ENCODE measurements around the gene PAXIP1.

Gene PAXIP1

DNA sequence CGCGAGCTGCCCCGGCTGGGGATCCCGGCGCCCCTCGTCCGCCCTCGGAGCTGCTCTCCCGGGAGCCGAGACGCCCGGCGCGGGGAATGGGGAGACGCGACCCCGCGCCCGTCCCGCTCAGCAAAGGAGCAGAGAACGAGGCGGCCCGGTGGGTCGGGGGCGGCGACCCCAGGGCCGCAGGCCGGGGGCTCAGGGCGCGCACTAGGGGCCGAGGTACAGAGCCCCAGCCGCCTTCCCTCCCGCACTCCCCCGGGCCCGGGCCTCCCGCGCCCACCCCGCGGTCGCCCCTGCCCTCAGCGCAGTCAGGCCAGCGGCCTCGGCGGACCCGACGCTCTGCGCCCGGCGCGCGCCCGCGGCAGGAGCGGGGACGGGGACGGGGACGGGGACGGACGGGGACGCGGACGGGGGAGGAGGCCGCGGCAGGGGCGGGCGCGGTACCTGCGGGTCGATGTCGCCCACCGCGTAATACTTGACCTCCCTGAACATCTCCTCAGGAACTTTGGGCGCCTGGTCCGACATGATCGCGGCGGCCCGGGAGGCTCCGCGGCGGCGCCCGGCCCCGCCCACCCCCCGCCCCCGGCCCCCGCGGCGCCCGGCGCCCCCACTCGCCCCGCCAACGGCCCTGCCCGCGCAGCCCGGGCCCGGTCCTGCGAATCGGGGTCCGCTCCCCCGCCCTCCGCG, 373 bp downstream of the PAXIP1 start:
- peaks cover 9% of the 10 kb centered on the region for H3K4me1 Mint-ChIP-seq
- peak; percentile 44 to 48 for DNase-seq
- no peak overlapping the region for H3K27ac Mint-ChIP-seq
- no peak overlapping the region for H3K4me3 Mint-ChIP-seq
- H3K27me3 Mint-ChIP-seq: no peaks in the 10 kb centered on the region
- ATAC-seq: peak; percentile 66
- no peaks in the 10 kb centered on the region for H3K9me3 Mint-ChIP-seq

DNA sequence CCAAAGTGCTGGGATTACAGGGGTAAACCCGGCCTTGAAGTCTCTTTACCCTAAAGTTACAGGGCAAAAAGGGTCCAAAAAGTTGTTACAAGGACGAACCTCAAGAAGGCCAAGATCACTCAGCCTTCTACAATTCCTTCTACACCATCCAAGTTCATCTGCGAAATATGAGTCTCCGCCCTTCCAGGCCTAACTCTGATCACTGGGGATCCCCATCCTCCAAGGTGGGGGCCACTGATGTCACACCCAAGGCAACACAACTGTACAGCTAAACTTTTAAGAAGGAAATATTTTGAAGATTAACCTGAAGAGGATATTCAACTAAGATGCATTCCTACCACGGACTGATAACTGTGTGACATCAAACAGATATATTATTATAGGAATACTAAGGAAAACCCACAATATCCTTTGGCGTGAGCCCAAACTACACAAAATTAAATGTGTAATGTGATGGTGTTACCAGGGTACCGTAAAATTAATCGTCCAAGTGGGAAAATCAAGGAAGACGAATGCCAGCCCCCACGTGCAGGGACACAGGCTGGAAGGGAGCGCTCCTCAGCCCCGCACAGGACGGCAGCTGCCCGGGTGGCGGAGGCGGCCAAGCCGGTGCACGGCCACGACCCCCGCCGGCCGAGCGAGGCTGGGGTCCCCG, 1.0 kb downstream of the PAXIP1 start:
- peak in 1 of 2 donors; percentile 28 for DNase-seq
- peak; percentile 22 for ATAC-seq
- Mint-ChIP-seq H3K9me3 (no peaks in the 10 kb centered on the region), H3K4me1 (peaks cover 9% of the 10 kb centered on the region), H3K27ac (peak overlapping the region; percentile 91 to 94), H3K27me3 (no peaks in the 10 kb centered on the region), H3K4me3 (peak overlapping the region in 1 of 2 donors; percentile 84)

GRCh38 chr7:155000795-155001194, 2.1 kb downstream of the PAXIP1 start:
- DNase-seq: no peak
- no peaks in the 10 kb centered on the region for H3K9me3 Mint-ChIP-seq
- H3K27ac Mint-ChIP-seq: no peak overlapping the region
- H3K27me3 Mint-ChIP-seq: no peaks in the 10 kb centered on the region
- peaks cover 9% of the 10 kb centered on the region for H3K4me1 Mint-ChIP-seq
- no peak overlapping the region for H3K4me3 Mint-ChIP-seq
- ATAC-seq: no peak

- H3K4me1 Mint-ChIP-seq: no peaks in the 10 kb centered on the region
- ATAC-seq (no peak), DNase-seq (no peak)
- no peak overlapping the region for H3K4me3 Mint-ChIP-seq
- H3K9me3 Mint-ChIP-seq: no peaks in the 10 kb centered on the region
- no peak overlapping the region for H3K27ac Mint-ChIP-seq
- H3K27me3 Mint-ChIP-seq: no peaks in the 10 kb centered on the region
Observed at GRCh38 chr7:154998481-154998880, 4.4 kb downstream of the PAXIP1 start.

DNA sequence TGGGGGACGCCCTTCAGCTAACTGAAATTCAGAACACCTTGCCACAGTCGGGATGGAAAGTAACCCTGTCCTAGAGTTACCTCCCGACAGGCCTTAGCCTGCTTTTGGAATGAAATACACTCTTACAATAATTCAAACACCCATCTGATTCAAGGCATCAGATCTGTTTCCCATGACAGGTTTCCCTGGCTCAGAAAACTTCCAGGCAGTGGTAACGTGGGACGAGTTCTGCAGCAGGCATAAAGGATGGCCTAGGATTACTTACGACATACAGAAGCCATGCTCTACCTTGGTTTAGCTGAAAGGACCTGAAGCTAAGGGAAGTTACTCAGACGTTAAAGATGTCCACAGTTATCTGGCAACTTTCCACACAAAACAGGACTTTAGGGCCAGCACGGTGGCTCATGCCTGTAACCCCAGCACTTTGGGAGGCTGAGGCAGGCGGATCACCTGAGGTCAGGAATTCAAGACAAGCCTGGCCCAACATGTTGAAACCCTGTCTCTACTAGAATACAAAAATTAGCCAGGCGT, 5.0 kb downstream of the PAXIP1 start:
- Mint-ChIP-seq H3K4me3 (no peak overlapping the region), H3K9me3 (no peaks in the 10 kb centered on the region), H3K27me3 (no peaks in the 10 kb centered on the region), H3K4me1 (no peaks in the 10 kb centered on the region), H3K27ac (no peak overlapping the region)
- no peak for DNase-seq
- no peak for ATAC-seq

GRCh38 chr7:154996756-154997155, 6.2 kb downstream of the PAXIP1 start:
- Mint-ChIP-seq H3K27ac (no peak overlapping the region), H3K4me1 (no peaks in the 10 kb centered on the region), H3K9me3 (no peaks in the 10 kb centered on the region), H3K4me3 (no peak overlapping the region), H3K27me3 (no peaks in the 10 kb centered on the region)
- no peak for DNase-seq
- no peak for ATAC-seq

GRCh38 chr7:154996101-154996500, 6.8 kb downstream of the PAXIP1 start:
- Mint-ChIP-seq H3K9me3 (no peaks in the 10 kb centered on the region), H3K4me3 (no peak overlapping the region), H3K27me3 (no peaks in the 10 kb centered on the region), H3K27ac (no peak overlapping the region), H3K4me1 (no peaks in the 10 kb centered on the region)
- ATAC-seq (no peak), DNase-seq (no peak)

- Mint-ChIP-seq H3K4me3 (no peak overlapping the region), H3K27me3 (no peaks in the 10 kb centered on the region), H3K27ac (no peak overlapping the region), H3K9me3 (no peaks in the 10 kb centered on the region), H3K4me1 (no peaks in the 10 kb centered on the region)
- DNase-seq: no peak
- ATAC-seq: no peak
Observed at GRCh38 chr7:154994996-154995395, 7.9 kb downstream of the PAXIP1 start.

DNA sequence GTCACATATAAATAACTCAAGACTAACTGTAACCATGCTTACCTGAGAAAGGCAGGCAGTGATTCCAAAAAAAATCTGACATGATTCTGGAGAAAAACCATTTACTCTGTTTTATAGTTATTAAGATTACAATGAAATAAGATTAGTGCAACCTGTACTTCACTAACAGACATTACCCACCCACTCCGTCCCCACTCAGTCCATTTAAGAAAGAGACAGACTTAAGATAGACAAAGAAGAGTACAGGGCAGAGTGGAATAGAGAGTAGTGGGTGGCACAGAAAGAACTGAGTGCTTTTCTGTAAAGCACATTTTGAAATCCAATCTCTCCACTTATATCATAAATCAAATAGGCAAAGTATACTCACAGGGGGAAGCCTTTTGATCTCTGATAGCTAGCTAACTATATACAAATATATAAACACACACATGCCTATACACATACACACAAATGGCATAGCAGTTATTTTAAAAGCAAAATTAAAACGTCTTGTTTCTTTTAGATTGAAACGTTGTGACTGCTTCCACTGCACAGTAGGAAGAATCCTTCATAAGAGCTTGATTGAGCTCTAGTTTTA, 11.9 kb downstream of the PAXIP1 start:
- no peak overlapping the region for H3K4me3 Mint-ChIP-seq
- no peaks in the 10 kb centered on the region for H3K27me3 Mint-ChIP-seq
- H3K9me3 Mint-ChIP-seq: no peaks in the 10 kb centered on the region
- no peak for DNase-seq
- no peak overlapping the region for H3K27ac Mint-ChIP-seq
- no peaks in the 10 kb centered on the region for H3K4me1 Mint-ChIP-seq
- ATAC-seq: no peak

GRCh38 chr7:154987571-154987970, 15.4 kb downstream of the PAXIP1 start:
- Mint-ChIP-seq H3K27me3 (no peaks in the 10 kb centered on the region), H3K4me3 (no peak overlapping the region), H3K27ac (no peak overlapping the region), H3K9me3 (no peaks in the 10 kb centered on the region), H3K4me1 (no peaks in the 10 kb centered on the region)
- DNase-seq (no peak), ATAC-seq (no peak)

DNA sequence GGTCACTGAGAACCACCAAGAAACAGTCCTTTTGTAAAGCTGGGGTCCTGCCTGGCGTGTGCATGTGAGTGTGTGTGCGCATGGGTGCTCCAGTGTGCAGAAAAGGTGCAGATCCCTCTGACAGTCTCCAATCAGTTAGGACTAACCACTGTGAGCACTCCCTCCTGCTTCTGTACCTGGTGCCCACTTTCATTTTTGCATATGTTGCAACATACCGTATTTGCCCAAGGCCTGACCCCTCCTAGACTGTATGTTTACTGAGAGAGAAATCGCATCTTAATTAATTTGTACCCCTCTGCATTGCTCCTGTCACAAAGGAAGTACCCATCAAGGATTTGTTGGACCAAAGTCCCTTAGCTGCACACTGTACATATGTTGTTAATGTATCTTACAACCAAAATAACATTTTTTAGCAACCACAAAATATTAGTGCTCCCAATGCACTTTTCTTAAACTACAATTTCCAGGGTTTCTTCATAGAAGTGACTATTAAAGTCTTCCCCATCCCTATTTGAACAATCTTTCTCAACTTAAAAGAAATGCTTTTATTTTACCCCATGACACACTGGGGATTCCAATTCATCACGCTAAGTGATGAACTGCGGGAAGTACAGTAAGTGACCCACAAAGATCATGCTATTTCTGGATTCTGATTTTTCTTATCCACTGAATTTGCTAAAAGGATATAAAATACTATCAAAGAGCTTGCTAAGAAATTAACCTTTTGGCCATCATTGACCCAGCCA, 16.6 kb downstream of the PAXIP1 start:
- no peaks in the 10 kb centered on the region for H3K4me1 Mint-ChIP-seq

GRCh38 chr7:154985230-154985629, 17.7 kb downstream of the PAXIP1 start:
- DNase-seq: no peak
- Mint-ChIP-seq H3K4me3 (no peak overlapping the region), H3K9me3 (no peaks in the 10 kb centered on the region), H3K27ac (peak overlapping the region in 1 of 2 donors; percentile 83), H3K4me1 (no peaks in the 10 kb centered on the region), H3K27me3 (no peaks in the 10 kb centered on the region)
- no peak for ATAC-seq

More for the DNA sequence above, 16.6 kb downstream of the PAXIP1 start:
- DNase-seq (no peak), ATAC-seq (no peak)
- Mint-ChIP-seq H3K27me3 (no peaks in the 10 kb centered on the region), H3K4me3 (no peak overlapping the region), H3K27ac (no peak overlapping the region), H3K9me3 (no peaks in the 10 kb centered on the region)

GRCh38 chr7:154984601-154985188, 18.2 kb downstream of the PAXIP1 start:
- H3K4me1 Mint-ChIP-seq: no peaks in the 10 kb centered on the region
- H3K9me3 Mint-ChIP-seq: no peaks in the 10 kb centered on the region
- no peak for ATAC-seq
- H3K4me3 Mint-ChIP-seq: no peak overlapping the region
- DNase-seq: no peak
- H3K27ac Mint-ChIP-seq: no peak overlapping the region
- no peaks in the 10 kb centered on the region for H3K27me3 Mint-ChIP-seq

GRCh38 chr7:154978017-154978416, 24.9 kb downstream of the PAXIP1 start:
- no peak for ATAC-seq
- no peak overlapping the region for H3K27ac Mint-ChIP-seq
- H3K4me1 Mint-ChIP-seq: peaks cover 13% of the 10 kb centered on the region
- H3K9me3 Mint-ChIP-seq: no peaks in the 10 kb centered on the region
- no peak overlapping the region for H3K4me3 Mint-ChIP-seq
- H3K27me3 Mint-ChIP-seq: no peaks in the 10 kb centered on the region
- DNase-seq: no peak

GRCh38 chr7:154977250-154977649, 25.7 kb downstream of the PAXIP1 start:
- DNase-seq (no peak), ATAC-seq (no peak)
- Mint-ChIP-seq H3K27ac (no peak overlapping the region), H3K9me3 (no peaks in the 10 kb centered on the region), H3K4me1 (peaks cover 18% of the 10 kb centered on the region), H3K27me3 (no peaks in the 10 kb centered on the region), H3K4me3 (no peak overlapping the region)
